BLaER1 (cell line): ENCODE data around the gene SNAP29.
A peak's percentile ranks its signal among the peaks of the same experiment; 100 is the strongest.

Experiments
- H3K27ac ChIP-seq: shearing (Covaris generic); formaldehyde crosslinking; 2 replicates; pipeline ENCODE4 v1.8.1; 2022
- H3K27me3 ChIP-seq: shearing (Covaris generic); formaldehyde crosslinking; 2 replicates; pipeline ENCODE4 v1.8.1; 2022
- H3K36me3 ChIP-seq: shearing (Covaris generic); formaldehyde crosslinking; 2 replicates; pipeline ENCODE4 v1.8.1; 2022
- H3K4me1 ChIP-seq: shearing (Covaris generic); formaldehyde crosslinking; 2 replicates; pipeline ENCODE4 v1.8.1; 2022
- H3K4me2 ChIP-seq: shearing (Covaris generic); formaldehyde crosslinking; 2 replicates; pipeline ENCODE4 v1.8.1; 2022
- H3K4me3 ChIP-seq: shearing (Covaris generic); formaldehyde crosslinking; 2 replicates; pipeline ENCODE4 v1.8.1; 2022
- H3K9ac ChIP-seq: shearing (Covaris generic); formaldehyde crosslinking; 2 replicates; pipeline ENCODE4 v1.8.1; 2022
- H3K9me3 ChIP-seq: shearing (Covaris generic); formaldehyde crosslinking; 2 replicates; pipeline ENCODE4 v1.8.1; 2022
- H4K20me1 ChIP-seq: shearing (Covaris generic); formaldehyde crosslinking; 2 replicates; pipeline ENCODE4 v1.8.1; 2022
- Cebpa-rat ChIP-seq: shearing (Covaris generic); IDR thresholded peaks from 2 replicates; pipeline ENCODE4 v1.8.1; 2022

Gene SNAP29

GRCh38 chr22:20909543-20910303, 50.9 kb downstream of the SNAP29 start:
- H4K20me1 ChIP-seq = no peaks in the 10 kb centered on the region
- no peak overlapping the region for H3K4me3 ChIP-seq
- no peak overlapping the region for H3K27ac ChIP-seq
- no peak overlapping the region for H3K4me2 ChIP-seq
- no peaks in the 10 kb centered on the region for H3K9me3 ChIP-seq
- no peaks in the 10 kb centered on the region for H3K4me1 ChIP-seq
- H3K9ac ChIP-seq = no peak overlapping the region
- no peaks in the 10 kb centered on the region for H3K27me3 ChIP-seq
- no peak for TF ChIP-seq Cebpa-rat
- H3K36me3 ChIP-seq = no peaks in the 10 kb centered on the region

- TF ChIP-seq Cebpa-rat = no peak
Measured at GRCh38 chr22:20912494-20912893, 53.7 kb downstream of the SNAP29 start.

GRCh38 chr22:20916916-20917810, 58.4 kb downstream of the SNAP29 start, which contains the start of gene CRKL:
CRKL (plus strand) TSS chr22:20917407; CDS start chr22:20917935, 528 bp downstream.
- Histone ChIP-seq H3K4me1 (peaks cover 25% of the 10 kb centered on the region), H3K27ac (peak within 1 kb of the TSS; percentile 96), H3K36me3 (peaks cover 2% of the 10 kb centered on the region; the same call in 1 of the 2 replicates), H4K20me1 (peaks cover 47% of the 10 kb centered on the region), H3K9me3 (no peaks in the 10 kb centered on the region), H3K4me2 (peak within 1 kb of the TSS; percentile 97), H3K4me3 (peak within 1 kb of the TSS; percentile 95), H3K9ac (peak within 1 kb of the TSS; percentile 97), H3K27me3 (no peaks in the 10 kb centered on the region)
- no peak for TF ChIP-seq Cebpa-rat

More at GRCh38 chr22:20912494-20912893, 53.7 kb downstream of the SNAP29 start:
- H4K20me1 ChIP-seq = peaks cover 1% of the 10 kb centered on the region
- no peaks in the 10 kb centered on the region for H3K4me1 ChIP-seq
- H3K36me3 ChIP-seq = no peaks in the 10 kb centered on the region
- H3K27me3 ChIP-seq = no peaks in the 10 kb centered on the region
- H3K9ac ChIP-seq = no peak overlapping the region
- H3K27ac ChIP-seq = no peak overlapping the region
- no peak overlapping the region for H3K4me2 ChIP-seq
- no peaks in the 10 kb centered on the region for H3K9me3 ChIP-seq
- H3K4me3 ChIP-seq = no peak overlapping the region

DNA sequence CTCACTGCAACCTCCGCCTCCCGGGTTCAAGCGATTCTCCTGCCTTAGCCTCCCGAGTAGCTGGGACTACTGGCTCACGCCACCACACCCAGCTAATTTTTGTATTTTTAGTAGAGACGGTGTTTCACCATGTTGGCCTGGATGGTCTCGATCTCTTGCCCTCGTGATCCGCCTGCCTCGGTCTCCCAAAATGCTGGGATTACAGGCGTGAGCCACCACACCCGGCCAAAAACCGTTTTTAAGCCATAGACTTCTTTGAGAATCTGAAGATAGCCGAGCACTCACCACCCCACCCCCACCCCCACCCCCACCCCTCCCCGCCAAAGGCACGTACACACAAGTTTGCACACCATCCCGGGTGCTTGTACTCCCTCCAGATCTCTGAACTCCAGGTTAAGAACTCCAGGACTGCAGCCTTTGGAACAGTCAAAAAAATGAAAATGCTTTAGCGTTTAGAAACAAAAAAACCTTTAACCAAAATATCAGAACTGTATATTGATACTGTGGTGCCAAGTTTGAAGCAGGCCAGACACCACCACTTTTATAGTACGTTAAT, 59.9 kb downstream of the SNAP29 start:
- peak overlapping the region; percentile 96 for H3K27ac ChIP-seq
- H3K4me1 ChIP-seq = peaks cover 40% of the 10 kb centered on the region
- H4K20me1 ChIP-seq = peaks cover 62% of the 10 kb centered on the region
- peak overlapping the region; percentile 97 for H3K9ac ChIP-seq
- H3K36me3 ChIP-seq = peaks cover 16% of the 10 kb centered on the region
- H3K4me2 ChIP-seq = peak overlapping the region; percentile 89
- no peaks in the 10 kb centered on the region for H3K27me3 ChIP-seq
- TF ChIP-seq Cebpa-rat = no peak
- no peaks in the 10 kb centered on the region for H3K9me3 ChIP-seq
- H3K4me3 ChIP-seq = peak overlapping the region; percentile 95

GRCh38 chr22:20919718-20920117, 60.9 kb downstream of the SNAP29 start:
- Histone ChIP-seq H3K9me3 (no peaks in the 10 kb centered on the region), H4K20me1 (peaks cover 72% of the 10 kb centered on the region), H3K4me3 (peak overlapping the region; percentile 95), H3K36me3 (peaks cover 26% of the 10 kb centered on the region), H3K4me1 (peaks cover 50% of the 10 kb centered on the region), H3K9ac (peak overlapping the region; percentile 97), H3K4me2 (peak overlapping the region; percentile 89), H3K27me3 (no peaks in the 10 kb centered on the region), H3K27ac (peak overlapping the region; percentile 47; the same call in 1 of the 2 replicates)
- TF ChIP-seq Cebpa-rat = no peak

DNA sequence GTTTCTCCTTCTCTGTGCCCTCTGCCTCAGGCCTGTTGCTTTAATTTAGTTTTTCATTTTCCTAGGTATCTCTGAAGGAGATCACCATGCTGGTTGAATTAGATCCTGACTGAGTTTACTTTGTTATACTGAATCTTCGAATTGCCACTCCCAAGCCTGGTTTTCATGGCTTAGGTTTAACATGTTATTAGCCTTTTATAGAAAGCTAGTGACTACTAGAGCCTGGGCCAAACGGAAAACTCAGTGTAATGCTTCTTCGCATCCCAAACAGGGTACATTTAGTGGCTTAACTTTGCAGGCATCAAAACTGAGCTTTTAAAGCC, 62.0 kb downstream of the SNAP29 start:
- H3K4me1 ChIP-seq = peaks cover 52% of the 10 kb centered on the region
- H4K20me1 ChIP-seq = peaks cover 83% of the 10 kb centered on the region
- no peak for TF ChIP-seq Cebpa-rat
- peak overlapping the region; percentile 89 for H3K4me2 ChIP-seq
- H3K9ac ChIP-seq = peak overlapping the region; percentile 97
- peaks cover 37% of the 10 kb centered on the region for H3K36me3 ChIP-seq
- no peaks in the 10 kb centered on the region for H3K27me3 ChIP-seq
- peak overlapping the region; percentile 95 for H3K4me3 ChIP-seq
- H3K27ac ChIP-seq = no peak overlapping the region
- H3K9me3 ChIP-seq = no peaks in the 10 kb centered on the region

DNA sequence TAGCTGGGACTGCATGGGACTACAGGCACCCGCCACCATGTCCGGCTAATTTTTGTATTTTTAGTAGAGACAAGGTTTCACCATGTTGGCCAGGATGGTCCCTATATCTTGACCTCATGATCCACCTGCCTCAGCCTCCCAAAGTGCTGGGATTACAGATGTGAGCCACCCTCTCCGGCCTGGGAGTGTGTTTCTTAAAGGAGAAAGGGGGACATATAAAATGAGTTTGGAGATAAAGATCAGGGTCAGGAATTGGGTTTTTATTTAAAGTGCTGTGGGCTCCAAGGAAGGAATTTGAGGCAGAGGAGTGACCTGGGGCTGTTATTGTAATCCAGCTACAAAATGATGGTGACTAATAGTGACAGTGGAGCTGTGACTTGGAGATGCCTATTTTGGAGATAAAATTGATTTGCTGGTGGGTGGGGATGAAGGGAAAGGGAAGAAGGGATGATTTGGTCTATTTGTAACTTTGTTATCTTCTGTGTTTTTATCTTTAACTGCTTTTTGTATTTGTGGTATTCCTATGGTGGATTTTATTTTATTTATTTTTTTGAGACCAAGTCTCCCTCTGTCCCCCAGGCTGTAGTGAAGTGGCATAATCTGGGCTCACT, 63.4 kb downstream of the SNAP29 start:
- peaks cover 52% of the 10 kb centered on the region for H3K4me1 ChIP-seq
- peaks cover 97% of the 10 kb centered on the region for H4K20me1 ChIP-seq
- no peaks in the 10 kb centered on the region for H3K9me3 ChIP-seq
- H3K4me2 ChIP-seq = peak overlapping the region; percentile 89
- no peak overlapping the region for H3K27ac ChIP-seq
- no peak overlapping the region for H3K4me3 ChIP-seq
- no peaks in the 10 kb centered on the region for H3K27me3 ChIP-seq
- no peak overlapping the region for H3K9ac ChIP-seq
- TF ChIP-seq Cebpa-rat = no peak
- H3K36me3 ChIP-seq = peaks cover 49% of the 10 kb centered on the region

GRCh38 chr22:20926243-20926642, 67.4 kb downstream of the SNAP29 start:
- peaks cover 36% of the 10 kb centered on the region for H3K4me1 ChIP-seq

DNA sequence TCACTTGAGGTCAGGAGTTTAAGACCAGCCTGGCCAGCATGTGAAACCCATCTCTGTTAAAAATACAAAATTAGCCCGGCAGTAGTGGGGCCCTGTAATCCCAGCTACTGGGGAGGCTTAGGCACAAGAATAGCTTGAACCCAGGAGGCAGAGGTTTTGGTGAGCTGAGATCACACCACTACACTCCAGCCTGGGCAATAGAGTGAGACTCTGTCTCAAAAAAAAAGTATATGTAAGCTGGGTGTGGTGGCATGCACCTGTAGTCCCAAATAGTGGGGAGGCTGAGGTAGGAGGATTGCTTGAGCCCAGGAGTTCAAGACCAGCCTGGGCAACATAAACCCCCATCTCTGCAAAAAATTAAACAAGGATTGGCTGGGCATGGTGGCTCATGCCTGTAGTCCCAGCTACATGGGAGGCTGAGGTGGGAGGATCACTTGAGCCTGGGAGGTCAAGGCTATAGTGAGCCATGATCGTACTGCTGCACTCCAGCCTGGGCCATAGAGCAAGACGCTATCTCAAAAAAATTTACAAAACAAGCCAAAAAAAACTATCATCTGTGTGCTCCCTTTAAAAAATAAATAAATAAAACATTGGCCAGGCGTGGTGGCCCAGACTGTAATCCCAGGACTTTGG, 69.2 kb downstream of the SNAP29 start:
- Histone ChIP-seq H3K36me3 (peaks cover 83% of the 10 kb centered on the region), H3K4me3 (no peak overlapping the region), H3K4me1 (0 out of 2 replicates have a peak, but pooled peaks cover 18% of the 10 kb centered on the region), H3K4me2 (no peak overlapping the region), H4K20me1 (peaks cover 100% of the 10 kb centered on the region), H3K9ac (no peak overlapping the region), H3K9me3 (no peaks in the 10 kb centered on the region), H3K27ac (no peak overlapping the region), H3K27me3 (no peaks in the 10 kb centered on the region)
- no peak for TF ChIP-seq Cebpa-rat

More at GRCh38 chr22:20926243-20926642, 67.4 kb downstream of the SNAP29 start:
- Histone ChIP-seq H3K4me2 (no peak overlapping the region), H3K9me3 (no peaks in the 10 kb centered on the region), H3K9ac (no peak overlapping the region), H3K4me3 (no peak overlapping the region), H3K36me3 (peaks cover 83% of the 10 kb centered on the region), H4K20me1 (peaks cover 100% of the 10 kb centered on the region), H3K27me3 (no peaks in the 10 kb centered on the region), H3K27ac (no peak overlapping the region)
- TF ChIP-seq Cebpa-rat = no peak
